IPS-20b (cell line): ENCODE data around the gene FRAT2.

Source experiments
- H3K27ac ChIP-seq: one replicate; pipeline ENCODE4 v1.5.1; 2013; ENCODE audit warnings: low read length
- H3K27me3 ChIP-seq: 2 replicates; pipeline ENCODE4 v1.6.1; 2013; ENCODE audit warnings: mild to moderate bottlenecking, low read length, inconsistent platforms; ENCODE audit not compliant: insufficient read depth
- H3K36me3 ChIP-seq: 2 replicates; pipeline ENCODE4 v1.6.1; 2013; ENCODE audit warnings: low read depth, mild to moderate bottlenecking, inconsistent platforms, low read length, moderate library complexity; ENCODE audit not compliant: insufficient read depth
- H3K4me1 ChIP-seq: 2 replicates; pipeline ENCODE4 v1.6.1; 2013; ENCODE audit warnings: mild to moderate bottlenecking, control low read depth, inconsistent platforms, low read length, moderate library complexity; ENCODE audit not compliant: insufficient read depth
- H3K4me3 ChIP-seq: 2 replicates; pipeline ENCODE4 v1.5.1; 2013; ENCODE audit warnings: mild to moderate bottlenecking, low read length, inconsistent platforms
- H3K9ac ChIP-seq: 2 replicates; pipeline ENCODE4 v1.6.1; 2013; ENCODE audit warnings: low read depth, mild to moderate bottlenecking, inconsistent platforms, low read length, moderate library complexity
- H3K9me3 ChIP-seq: 2 replicates; pipeline ENCODE4 v1.6.1; 2013; ENCODE audit warnings: mild to moderate bottlenecking, low read depth, low read length, inconsistent platforms; ENCODE audit not compliant: insufficient read depth

The FRAT2 gene

DNA sequence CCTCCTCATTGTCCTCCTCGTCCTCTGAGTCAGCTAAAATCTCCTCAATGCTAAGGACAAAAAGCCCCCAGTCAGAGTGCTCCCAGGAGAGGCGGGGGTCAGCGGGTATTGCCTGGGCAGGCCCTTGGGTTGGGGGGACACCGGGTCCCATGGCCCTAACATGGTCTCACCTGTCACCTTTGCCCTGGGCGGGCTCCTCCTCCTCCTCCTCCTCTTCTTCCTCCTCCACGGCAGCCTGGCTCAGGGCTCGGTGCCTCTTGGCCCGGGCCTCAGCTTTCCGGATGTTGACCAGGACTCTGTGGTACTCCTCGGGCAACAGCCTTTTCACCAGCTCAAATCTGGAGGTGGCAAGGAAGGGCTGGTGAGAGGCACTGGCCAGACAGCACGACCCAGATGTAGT, 32.0 kb upstream of the FRAT2 start:
- H3K27me3 ChIP-seq, result no peaks in the 10 kb centered on the region
- peaks cover 88% of the 10 kb centered on the region for H3K36me3 ChIP-seq
- no peak overlapping the region for H3K27ac ChIP-seq

DNA sequence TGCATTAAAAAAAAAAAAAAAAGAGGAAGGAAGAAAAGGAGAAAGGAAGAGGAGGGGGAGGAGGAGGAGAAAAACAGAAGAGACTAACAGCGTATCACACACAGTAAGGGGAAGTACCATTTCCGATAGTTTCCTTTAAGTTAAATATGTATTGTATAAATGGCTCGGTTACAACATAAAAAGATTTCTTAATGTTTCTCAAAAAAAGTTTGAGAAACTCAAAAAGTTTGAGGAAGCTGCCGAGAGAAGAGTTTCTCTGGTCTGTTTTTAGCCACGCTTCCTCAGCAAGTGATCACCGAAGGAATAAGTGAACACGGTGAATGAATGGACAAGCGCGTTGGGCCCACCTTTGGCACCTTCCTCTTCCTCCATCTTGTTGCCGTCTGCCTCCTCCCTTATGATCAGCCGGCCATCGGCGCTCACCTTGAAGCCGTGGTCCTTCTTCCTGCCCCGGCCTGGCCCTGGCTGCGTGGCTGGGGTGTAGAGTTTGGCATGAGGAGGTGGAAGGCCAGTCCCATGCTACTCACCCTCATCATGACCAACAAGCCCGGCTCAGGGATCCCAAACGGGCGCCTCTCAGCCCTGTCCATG, 31.3 kb upstream of the FRAT2 start:
- Histone ChIP-seq H3K27me3 (no peaks in the 10 kb centered on the region), H3K9ac (no peak overlapping the region), H3K36me3 (peaks cover 88% of the 10 kb centered on the region), H3K4me3 (no peak overlapping the region), H3K27ac (no peak overlapping the region), H3K4me1 (no peaks in the 10 kb centered on the region), H3K9me3 (no peaks in the 10 kb centered on the region)

More for the DNA sequence above, 32.0 kb upstream of the FRAT2 start:
- Histone ChIP-seq H3K9me3 (no peaks in the 10 kb centered on the region), H3K4me3 (no peak overlapping the region), H3K4me1 (no peaks in the 10 kb centered on the region), H3K9ac (no peak overlapping the region)

- Histone ChIP-seq H3K36me3 (peaks cover 89% of the 10 kb centered on the region), H3K4me1 (no peaks in the 10 kb centered on the region), H3K4me3 (no peak overlapping the region), H3K9me3 (no peaks in the 10 kb centered on the region), H3K27ac (no peak overlapping the region), H3K27me3 (no peaks in the 10 kb centered on the region), H3K9ac (no peak overlapping the region)
These were observed 28.5 kb upstream of the FRAT2 start for GRCh38 chr10:97363071-97363470.

DNA sequence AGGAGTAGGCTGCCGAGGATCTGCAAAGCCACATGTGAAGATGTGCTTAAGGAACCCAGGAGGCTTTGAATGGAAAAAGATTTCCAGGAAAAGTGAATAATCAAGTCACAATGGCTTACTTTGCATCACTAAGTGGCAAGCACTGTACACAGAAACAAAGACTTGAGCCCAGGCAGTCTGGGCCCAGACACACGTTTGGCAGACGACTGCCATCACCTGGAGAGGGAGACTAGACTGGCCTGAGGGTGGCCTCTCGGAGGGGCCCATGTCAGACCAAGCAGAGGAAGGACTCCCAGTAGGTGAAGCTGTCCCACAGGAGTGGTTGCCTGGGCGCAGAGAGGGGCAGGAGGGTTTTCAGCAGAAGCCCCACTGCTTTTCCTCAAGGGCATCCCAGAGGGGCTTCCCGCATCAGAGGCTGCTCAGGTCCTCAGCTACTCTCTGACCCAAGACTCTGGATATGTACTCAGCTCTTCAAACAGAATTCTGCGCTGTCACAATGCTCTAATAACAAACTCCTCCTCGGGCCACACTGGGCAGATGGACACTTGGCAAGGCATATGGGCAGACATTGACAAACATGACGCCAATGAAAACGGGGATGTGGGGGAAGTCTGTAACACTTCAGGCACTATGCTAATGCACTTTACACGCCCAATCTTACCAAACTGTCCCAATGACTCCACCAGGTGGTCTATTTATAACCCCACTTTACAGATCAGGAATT, 27.9 kb upstream of the FRAT2 start:
- Histone ChIP-seq H3K4me1 (no peaks in the 10 kb centered on the region), H3K27ac (no peak overlapping the region), H3K9ac (no peak overlapping the region), H3K4me3 (no peak overlapping the region), H3K27me3 (no peaks in the 10 kb centered on the region), H3K36me3 (peaks cover 89% of the 10 kb centered on the region), H3K9me3 (no peaks in the 10 kb centered on the region)

DNA sequence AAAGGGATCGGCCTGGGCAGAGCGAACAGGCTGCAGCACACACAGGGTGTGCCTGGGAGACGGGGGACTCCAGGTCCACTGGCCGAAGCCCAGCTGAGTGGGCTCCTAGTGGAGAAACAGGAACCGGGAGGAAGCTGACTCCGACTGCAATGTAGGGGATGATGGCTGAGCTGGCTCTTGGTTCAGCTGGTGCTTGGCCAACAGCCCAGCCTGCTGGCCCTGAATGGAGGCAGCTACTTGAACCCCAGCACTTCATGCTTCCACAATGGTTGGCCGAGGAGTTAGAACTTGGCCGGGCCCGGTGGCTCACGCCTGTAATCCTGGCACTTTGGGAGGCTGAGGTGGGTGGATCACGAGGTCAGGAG, 27.0 kb upstream of the FRAT2 start:
- no peak overlapping the region for H3K4me3 ChIP-seq
- H3K27ac ChIP-seq, result no peak overlapping the region
- H3K36me3 ChIP-seq, result peaks cover 89% of the 10 kb centered on the region
- no peak overlapping the region for H3K9ac ChIP-seq
- no peaks in the 10 kb centered on the region for H3K9me3 ChIP-seq
- no peaks in the 10 kb centered on the region for H3K4me1 ChIP-seq
- H3K27me3 ChIP-seq, result no peaks in the 10 kb centered on the region

- Histone ChIP-seq H3K9ac (no peak overlapping the region), H3K4me3 (no peak overlapping the region), H3K9me3 (no peaks in the 10 kb centered on the region), H3K27ac (no peak overlapping the region), H3K36me3 (peaks cover 89% of the 10 kb centered on the region), H3K4me1 (no peaks in the 10 kb centered on the region), H3K27me3 (no peaks in the 10 kb centered on the region)
These were observed 26.4 kb upstream of the FRAT2 start for GRCh38 chr10:97360705-97361536.

- Histone ChIP-seq H3K36me3 (peaks cover 82% of the 10 kb centered on the region), H3K27ac (no peak overlapping the region), H3K9me3 (no peaks in the 10 kb centered on the region), H3K27me3 (no peaks in the 10 kb centered on the region), H3K4me1 (no peaks in the 10 kb centered on the region), H3K9ac (no peak overlapping the region), H3K4me3 (no peak overlapping the region)
These were observed 24.3 kb upstream of the FRAT2 start for GRCh38 chr10:97358781-97359180.

DNA sequence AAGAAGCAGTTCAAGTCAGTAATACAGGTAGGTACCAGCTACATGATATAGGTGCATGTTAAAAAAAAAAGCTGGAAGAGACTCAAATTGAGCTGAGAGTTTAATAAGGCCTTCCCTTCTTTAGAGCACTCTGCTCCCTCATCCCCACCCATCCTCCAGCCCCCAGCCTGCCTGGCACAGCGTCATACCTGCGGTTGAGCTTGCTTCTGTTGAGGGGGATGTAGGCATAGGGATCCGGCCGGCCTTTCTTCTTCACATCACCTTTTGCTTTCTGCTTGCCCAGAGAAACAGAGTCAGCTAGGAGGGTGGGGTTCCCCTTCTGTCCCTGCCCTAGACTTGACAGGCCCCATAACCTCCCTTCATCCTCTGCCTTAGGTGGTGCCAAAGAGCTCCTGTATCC, 23.8 kb upstream of the FRAT2 start:
- Histone ChIP-seq H3K4me1 (no peaks in the 10 kb centered on the region), H3K9ac (no peak overlapping the region), H3K27me3 (no peaks in the 10 kb centered on the region), H3K9me3 (no peaks in the 10 kb centered on the region), H3K27ac (no peak overlapping the region), H3K4me3 (no peak overlapping the region), H3K36me3 (peaks cover 80% of the 10 kb centered on the region)

DNA sequence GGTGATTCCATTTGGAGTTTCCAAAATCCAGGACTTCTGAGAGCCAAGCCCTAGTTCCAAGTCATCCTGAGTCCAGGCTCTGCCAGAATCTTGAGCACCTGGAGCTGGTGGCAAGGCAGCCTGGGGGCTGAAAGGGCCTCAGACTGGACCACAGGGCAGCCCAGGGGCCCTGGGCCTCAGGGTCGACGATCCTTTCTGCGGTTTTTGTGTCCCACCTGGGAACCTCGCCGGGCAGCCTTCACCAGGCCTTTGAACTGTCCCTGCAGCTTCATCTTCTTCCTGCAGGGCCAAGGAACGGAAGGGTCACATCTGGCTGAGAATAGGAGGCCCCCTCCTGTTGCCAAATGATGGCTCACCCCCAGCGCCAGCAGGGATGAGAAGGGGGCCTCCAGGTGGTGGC, 22.4 kb upstream of the FRAT2 start:
- Histone ChIP-seq H3K36me3 (peaks cover 71% of the 10 kb centered on the region), H3K9ac (no peak overlapping the region), H3K27me3 (no peaks in the 10 kb centered on the region), H3K4me3 (no peak overlapping the region), H3K4me1 (no peaks in the 10 kb centered on the region), H3K9me3 (no peaks in the 10 kb centered on the region), H3K27ac (no peak overlapping the region)

GRCh38 chr10:97356318-97356914, 21.9 kb upstream of the FRAT2 start:
- H3K27ac ChIP-seq, result no peak overlapping the region
- no peak overlapping the region for H3K4me3 ChIP-seq
- H3K27me3 ChIP-seq, result no peaks in the 10 kb centered on the region
- H3K9ac ChIP-seq, result no peak overlapping the region
- peaks cover 72% of the 10 kb centered on the region for H3K36me3 ChIP-seq
- H3K4me1 ChIP-seq, result no peaks in the 10 kb centered on the region
- H3K9me3 ChIP-seq, result no peaks in the 10 kb centered on the region

GRCh38 chr10:97355571-97355975, 21.0 kb upstream of the FRAT2 start:
- Histone ChIP-seq H3K27me3 (no peaks in the 10 kb centered on the region), H3K9ac (no peak overlapping the region), H3K4me3 (no peak overlapping the region), H3K27ac (no peak overlapping the region), H3K4me1 (no peaks in the 10 kb centered on the region), H3K36me3 (peaks cover 64% of the 10 kb centered on the region), H3K9me3 (no peaks in the 10 kb centered on the region)
